ENCODE results near the gene RSRC2. TPM values are rescaled to one million over a fixed set of nuclear protein-coding genes. Genes with fewer than 3 reads are reported as not detected.

RSRC2 gene
- polyA plus RNA-seq, 3 donors: 7.6 to 63.5 (median 15.8) TPM

- intact Hi-C loops (cut with micrococcal nuclease): no loop called here
- no peaks in the 10 kb centered on the region for H3K27me3 ChIP-seq (ENCODE audit: control insufficient read depth in 2 of 2, insufficient read depth in 2 of 2, low read length in 2 of 2)
- H3K4me3 Mint-ChIP-seq: peak overlapping the region; percentile 23 to 55
Measured at GRCh38 chr12:122457627-122458026, 69.1 kb downstream of the RSRC2 start.

GRCh38 chr12:122454739-122455138, 72.0 kb downstream of the RSRC2 start:
- peaks cover 24% of the 10 kb centered on the region for H3K4me1 Mint-ChIP-seq
- intact Hi-C loops (cut with micrococcal nuclease): no loop called here
- H3K27ac Mint-ChIP-seq: no peak overlapping the region
- H3K4me3 ChIP-seq (replicated peaks in 1 of 3; ENCODE audit: low read depth in 2 of 3, low read length in 3 of 3): no peak overlapping the region
- H3K4me1 ChIP-seq (ENCODE audit: control insufficient read depth in 1 of 2, insufficient read depth in 2 of 2, low read length in 2 of 2): peaks cover 16 to 19% of the 10 kb centered on the region in 2 donors
- no peak overlapping the region for H3K9ac ChIP-seq (ENCODE audit: insufficient read depth, low read length, poor library complexity, severe bottlenecking)
- H3K4me2 ChIP-seq (replicated peaks; ENCODE audit: extremely low read depth, low read length, poor library complexity, severe bottlenecking): no peak overlapping the region
- H3K79me2 ChIP-seq (ENCODE audit: insufficient read depth, low read length): no peaks in the 10 kb centered on the region
- peaks cover 0 to 6% (median 2%) of the 10 kb centered on the region in 3 donors for H3K27me3 Mint-ChIP-seq (ENCODE audit: low read depth in 3 of 3)
- no peak overlapping the region for H3K4me3 Mint-ChIP-seq
- H2AFZ ChIP-seq (ENCODE audit: insufficient read depth, low read depth, low read length, poor library complexity, severe bottlenecking): no peak overlapping the region
- no peak for DNase-seq
- H3K9me3 ChIP-seq (replicated peaks in 1 of 2; ENCODE audit: control insufficient read depth in 1 of 2, insufficient read depth in 1 of 2, low read length in 2 of 2): no peaks in the 10 kb centered on the region
- H4K20me1 ChIP-seq (ENCODE audit: insufficient read depth, low read length): no peaks in the 10 kb centered on the region
- 81% methylated on average over 3 of the region's 6 CpGs for WGBS (ENCODE audit: insufficient coverage)
- TF ChIP-seq, protein P1, sequence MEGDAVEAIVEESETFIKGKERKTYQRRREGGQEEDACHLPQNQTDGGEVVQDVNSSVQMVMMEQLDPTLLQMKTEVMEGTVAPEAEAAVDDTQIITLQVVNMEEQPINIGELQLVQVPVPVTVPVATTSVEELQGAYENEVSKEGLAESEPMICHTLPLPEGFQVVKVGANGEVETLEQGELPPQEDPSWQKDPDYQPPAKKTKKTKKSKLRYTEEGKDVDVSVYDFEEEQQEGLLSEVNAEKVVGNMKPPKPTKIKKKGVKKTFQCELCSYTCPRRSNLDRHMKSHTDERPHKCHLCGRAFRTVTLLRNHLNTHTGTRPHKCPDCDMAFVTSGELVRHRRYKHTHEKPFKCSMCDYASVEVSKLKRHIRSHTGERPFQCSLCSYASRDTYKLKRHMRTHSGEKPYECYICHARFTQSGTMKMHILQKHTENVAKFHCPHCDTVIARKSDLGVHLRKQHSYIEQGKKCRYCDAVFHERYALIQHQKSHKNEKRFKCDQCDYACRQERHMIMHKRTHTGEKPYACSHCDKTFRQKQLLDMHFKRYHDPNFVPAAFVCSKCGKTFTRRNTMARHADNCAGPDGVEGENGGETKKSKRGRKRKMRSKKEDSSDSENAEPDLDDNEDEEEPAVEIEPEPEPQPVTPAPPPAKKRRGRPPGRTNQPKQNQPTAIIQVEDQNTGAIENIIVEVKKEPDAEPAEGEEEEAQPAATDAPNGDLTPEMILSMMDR (IDR thresholded peaks at IDR 0.05): no peak
- no peaks in the 10 kb centered on the region for H3K36me3 Mint-ChIP-seq
- no peaks in the 10 kb centered on the region for H3K36me3 ChIP-seq (replicated peaks in 1 of 2; ENCODE audit: control insufficient read depth in 1 of 2, insufficient read depth in 2 of 2, low read length in 2 of 2)
- H3K9me3 Mint-ChIP-seq: peaks cover 0 to 4% (median 0%) of the 10 kb centered on the region in 7 donors
- no peaks in the 10 kb centered on the region for H3K27me3 ChIP-seq (ENCODE audit: control insufficient read depth in 2 of 2, insufficient read depth in 2 of 2, low read length in 2 of 2)
- H3K27ac ChIP-seq (ENCODE audit: low read depth in 1 of 2, low read length in 2 of 2): no peak overlapping the region

More at GRCh38 chr12:122457627-122458026, 69.1 kb downstream of the RSRC2 start:
- peaks cover 16 to 17% of the 10 kb centered on the region in 2 donors for H3K4me1 ChIP-seq (ENCODE audit: control insufficient read depth in 1 of 2, insufficient read depth in 2 of 2, low read length in 2 of 2)
- WGBS (ENCODE audit: insufficient coverage): 75% methylated on average over 2 of the region's 2 CpGs
- no peak overlapping the region for H3K9ac ChIP-seq (ENCODE audit: insufficient read depth, low read length, poor library complexity, severe bottlenecking)
- H3K4me2 ChIP-seq (replicated peaks; ENCODE audit: extremely low read depth, low read length, poor library complexity, severe bottlenecking): no peak overlapping the region
- Mint-ChIP-seq H3K4me1 (peaks cover 23% of the 10 kb centered on the region), H3K9me3 (peaks cover 0 to 4% (median 0%) of the 10 kb centered on the region in 7 donors), H3K36me3 (no peaks in the 10 kb centered on the region), H3K27me3 (ENCODE audit: low read depth in 3 of 3) (peaks cover 2 to 8% (median 4%) of the 10 kb centered on the region in 3 donors), H3K27ac (peak overlapping the region in 2 of 7 donors; percentile 14 to 50)
- TF ChIP-seq, protein P1 (IDR thresholded peaks at IDR 0.05): no peak
- no peak overlapping the region for H3K27ac ChIP-seq (ENCODE audit: low read depth in 1 of 2, low read length in 2 of 2)
- no peaks in the 10 kb centered on the region for H3K36me3 ChIP-seq (replicated peaks in 1 of 2; ENCODE audit: control insufficient read depth in 1 of 2, insufficient read depth in 2 of 2, low read length in 2 of 2)
- no peaks in the 10 kb centered on the region for H4K20me1 ChIP-seq (ENCODE audit: insufficient read depth, low read length)
- H3K79me2 ChIP-seq (ENCODE audit: insufficient read depth, low read length): no peaks in the 10 kb centered on the region
- no peaks in the 10 kb centered on the region for H3K9me3 ChIP-seq (replicated peaks in 1 of 2; ENCODE audit: control insufficient read depth in 1 of 2, insufficient read depth in 1 of 2, low read length in 2 of 2)
- no peak overlapping the region for H3K4me3 ChIP-seq (replicated peaks in 1 of 3; ENCODE audit: low read depth in 2 of 3, low read length in 3 of 3)
- no peak for DNase-seq
- H2AFZ ChIP-seq (ENCODE audit: insufficient read depth, low read depth, low read length, poor library complexity, severe bottlenecking): no peak overlapping the region

All from CD14-positive monocyte (primary cell).